HepG2 (cell line): ENCODE measurements around the gene KDM3A. TPM values are rescaled to one million over a fixed set of nuclear protein-coding genes. Genes with fewer than 3 reads are reported as not detected.

Experiments
- ATAC-seq: fragments of 200-7000 bp; cut with Tn5 transposase; 3 replicates; pipeline ENCODE4 v1.9.1; 2020; ENCODE audit warnings: mild to moderate bottlenecking, moderate library complexity
- BruUV-seq: library from RNA; stranded (reverse); fragments of 400-500 nt; replicated peaks from 2 replicates; lab custom pipeline; 2021; lab: Mats Ljungman, UMichigan
- CTCF ChIA-PET: fragments of 300-600 bp; formaldehyde crosslinking; extraction: SDS; loops from one replicate; lab custom pipeline; 2021; ENCODE audit warnings: low total read pairs, inconsistent platforms, low intra/inter-chr PET ratio; lab: Yijun Ruan, JAX
- POLR2A ChIA-PET: fragments of 350-600 bp; sonication (Branson Sonifier 250); formaldehyde crosslinking; loops from one replicate; lab custom pipeline; 2020; ENCODE audit warnings: antibody characterized with exemption, inconsistent platforms; lab: Yijun Ruan, JAX
- DNase-seq: peaks from one replicate; pipeline ENCODE4 v3.0.0-alpha.2; 2015; ENCODE audit warnings: low spot score
- FAIRE-seq: peaks from 3 replicates; lab custom pipeline; 2011; peaks lifted over from hg19 to GRCh38; lab: Jason Lieb, UNC
- H2AFZ ChIP-seq: one replicate; pipeline ENCODE4 v1.6.1; 2011; ENCODE audit warnings: low read length, inconsistent platforms
- H3K27ac ChIP-seq: fragments of 300-600 bp; 3 replicates; pipeline ENCODE4 v1.8.0; 2011; ENCODE audit warnings: mixed run types, mild to moderate bottlenecking, mixed read lengths, low read length, inconsistent platforms; ENCODE audit not compliant: insufficient read depth; ENCODE audit errors: extremely low read length
- H3K27me3 ChIP-seq, 2 experiments: fragments of 200-600 bp in 1 of 2; 2 replicates in 1 of 2; 3 replicates in 1 of 2; pipeline versions ENCODE4 v1.6.0 to v1.8.0; 2011; ENCODE audit warnings: low read length in 2 of 2, mild to moderate bottlenecking in 2 of 2, moderate library complexity in 2 of 2, inconsistent platforms in 1 of 2; ENCODE audit not compliant: insufficient read depth in 2 of 2, control insufficient read depth in 1 of 2
- H3K36me3 ChIP-seq, 2 experiments: fragments of 200-600 bp in 1 of 2; replicated peaks in 1 of 2; 2 replicates in 1 of 2; 3 replicates in 1 of 2; pipeline versions ENCODE4 v1.5.1 to v1.8.0; 2011; ENCODE audit warnings: low read length in 2 of 2, inconsistent platforms in 1 of 2; ENCODE audit not compliant: insufficient read depth in 2 of 2, control insufficient read depth in 1 of 2
- H3K4me1 ChIP-seq: 2 replicates; pipeline ENCODE4 v1.5.1; 2012; ENCODE audit warnings: low read length, inconsistent platforms; ENCODE audit not compliant: insufficient read depth
- H3K4me2 ChIP-seq: 2 replicates; pipeline ENCODE4 v1.6.0; 2011; ENCODE audit warnings: low read depth, low read length, inconsistent platforms
- H3K4me3 ChIP-seq, 3 experiments: fragments of 200-600 bp in 1 of 3; sonication (generic), shearing (Covaris generic) in 1 of 3; replicated peaks in 1 of 3; 2 replicates each; pipeline ENCODE4 v1.5.1; 2011 to 2016; ENCODE audit warnings: low read length in 3 of 3, inconsistent platforms in 2 of 3, low read depth in 2 of 3, mild to moderate bottlenecking in 2 of 3, control low read depth in 1 of 3, mixed read lengths in 1 of 3; ENCODE audit not compliant: insufficient read depth in 1 of 3
- H3K79me2 ChIP-seq: one replicate; pipeline ENCODE4 v1.6.1; 2011; ENCODE audit warnings: low read length, inconsistent platforms; ENCODE audit not compliant: insufficient read depth
- H3K9ac ChIP-seq: 2 replicates; pipeline ENCODE4 v1.6.0; 2011; ENCODE audit warnings: mild to moderate bottlenecking, low read depth, low read length, inconsistent platforms; ENCODE audit not compliant: insufficient read depth
- H3K9me3 ChIP-seq: 2 replicates; pipeline ENCODE4 v1.5.1; 2012; ENCODE audit warnings: mild to moderate bottlenecking, low read length
- H4K20me1 ChIP-seq: 2 replicates; pipeline ENCODE4 v1.6.0; 2011; ENCODE audit warnings: inconsistent platforms, mild to moderate bottlenecking, low read length, moderate library complexity; ENCODE audit not compliant: insufficient read depth
- GTF2F1 ChIP-seq: fragments of 150-350 bp; IDR thresholded peaks from 2 replicates; pipeline ENCODE4 v1.6.1; 2014; ENCODE audit warnings: low read length
- HMGXB3 ChIP-seq: sonication (generic); formaldehyde crosslinking; IDR thresholded peaks from 2 replicates; pipeline ENCODE4 v1.4.0; 2020; ENCODE audit warnings: missing genetic modification reagents, borderline replicate concordance
- NR1H2 ChIP-seq: sonication (generic); formaldehyde crosslinking; IDR thresholded peaks from 2 replicates; pipeline ENCODE4 v1.8.1; 2022; ENCODE audit warnings: low read depth, missing genetic modification reagents, borderline replicate concordance
- PTBP1 ChIP-seq: fragments of 200-400 bp; formaldehyde crosslinking; IDR thresholded peaks from 2 replicates; pipeline ENCODE4 v1.6.1; 2018; ENCODE audit warnings: low read length, low read depth; ENCODE audit not compliant: poor library complexity, severe bottlenecking
- THAP8 ChIP-seq: sonication (generic); formaldehyde crosslinking; IDR thresholded peaks from 2 replicates; pipeline ENCODE4 v1.5.1; 2020; ENCODE audit warnings: missing genetic modification reagents, mild to moderate bottlenecking, borderline replicate concordance
- ZNF644 ChIP-seq: IDR thresholded peaks from 2 replicates; pipeline ENCODE4 v1.6.1; 2016; ENCODE audit warnings: low read depth
- WGBS: methylation state at CpG from one replicate; pipeline ENCODE4 v1.1.6; 2017; ENCODE audit warnings: low lambda C conversion rate; 5-methylcytosine and 5-hydroxymethylcytosine counted together
- in situ Hi-C: cut with HindIII; loops from 2 replicates; pipeline ENCODE4 v1.10.0; 2017; ENCODE audit warnings: low pct_unique_long_range_greater_than_20kb; ENCODE audit not compliant: extremely low pct_ligation_motif_present
- intact Hi-C: fragments of 100-400 bp; cut with micrococcal nuclease; formaldehyde crosslinking; loops from one replicate; pipeline ENCODE4 v1.10.0; 2022; ENCODE audit not compliant: unreplicated experiment
- polyA plus RNA-seq, 8 experiments: library from polyadenylated mRNA; depleted of rRNA in 3 of 8; stranded (reverse) in 7 of 8; unstranded in 1 of 8; fragments of >200 nt; fragmentation: Illumina TruSeq in 4 of 8; extraction: Trizol in 4 of 8; gene quantifications; 2 replicates each; pipeline versions ENCODE4 v1.2.1 to v1.2.3, GENCODE V29; 2011 to 2016; ENCODE audit warnings: low read depth in 4 of 8, missing spikeins in 1 of 8, mixed read lengths in 1 of 8; ENCODE audit not compliant: insufficient read depth in 1 of 8
- total RNA-seq, 5 experiments: library from RNA; depleted of rRNA; stranded (reverse); fragments of >200 nt; fragmentation: Illumina TruSeq; extraction: Trizol; gene quantifications; 2 replicates each; pipeline ENCODE4 v1.2.3, GENCODE V29; 2016; ENCODE audit warnings: low read depth in 1 of 5

Gene KDM3A
- total and polyA plus RNA-seq, 2 of the 13 experiments (the other 11 are each of a cell fraction or from before 2014, with no cell fraction given) = 21.0 to 70.2 TPM

GRCh38 chr2:86512034-86512433, 70.9 kb downstream of the KDM3A start:
- no peak overlapping the region for H3K27ac ChIP-seq
- CTCF ChIA-PET = no interaction called here
- intact Hi-C loops (no loop called here), in situ Hi-C loops (no loop called here)
- no TSS peak for BruUV-seq
- no peak overlapping the region for H3K9ac ChIP-seq
- POLR2A ChIA-PET = no interaction called here
- TF ChIP-seq GTF2F1 = no peak
- TF ChIP-seq ZNF644 (CRISPR knock-in tag) = no peak
- no peak for TF ChIP-seq NR1H2
- no peak for TF ChIP-seq PTBP1
- no peak for TF ChIP-seq THAP8 (CRISPR knock-in tag)
- TF ChIP-seq HMGXB3 (CRISPR knock-in tag) = no peak
- H3K27me3 ChIP-seq = no peaks in the 10 kb centered on the region
- H3K4me1 ChIP-seq = no peaks in the 10 kb centered on the region
- H3K36me3 ChIP-seq = peaks cover 13 to 38% of the 10 kb centered on the region in 2 experiments; a peak in 4 of 5 replicates
- no peak for ATAC-seq
- H3K79me2 ChIP-seq = no peaks in the 10 kb centered on the region
- no peaks in the 10 kb centered on the region for H4K20me1 ChIP-seq
- WGBS = 97% methylated on average over 4 of the region's 4 CpGs
- H3K4me3 ChIP-seq = no peak overlapping the region
- DNase-seq = no peak
- no peak overlapping the region for H2AFZ ChIP-seq
- no peak for FAIRE-seq
- no peaks in the 10 kb centered on the region for H3K9me3 ChIP-seq
- H3K4me2 ChIP-seq = no peak overlapping the region
